H1 (cell line): ENCODE data around the gene SPAG8. TPM values are rescaled to one million over a fixed set of nuclear protein-coding genes. Genes with fewer than 3 reads are reported as not detected.

Experiments used
- ATF3 ChIP-seq: IDR thresholded peaks from 2 replicates; pipeline ENCODE4 v1.6.1; 2011; ENCODE audit warnings: low read depth, mild to moderate bottlenecking, low read length; ENCODE audit not compliant: insufficient read depth
- BRCA1 ChIP-seq: IDR thresholded peaks from 2 replicates; pipeline ENCODE4 v1.6.1; 2012; ENCODE audit warnings: low read depth, low read length, improper control_type of control experiment
- CBX5 ChIP-seq: fragments of 300-800, 300-1000 bp; sonication (generic); IDR thresholded peaks from 2 replicates; pipeline ENCODE4 v1.7.1; 2016; ENCODE audit warnings: antibody characterized with exemption, low read length, low read depth
- E2F6 ChIP-seq: IDR thresholded peaks from 2 replicates; pipeline ENCODE4 v1.6.1; 2012; ENCODE audit warnings: inconsistent platforms
- EGR1 ChIP-seq: IDR thresholded peaks from 2 replicates; pipeline ENCODE4 v1.6.1; 2011; ENCODE audit warnings: low read depth, low read length, borderline replicate concordance
- EZH2 ChIP-seq: fragments of 200-600 bp; sonication (generic); IDR thresholded peaks from 2 replicates; pipeline ENCODE4 v1.7.1; 2012; ENCODE audit warnings: low read depth, mild to moderate bottlenecking, moderate library complexity, low read length, inconsistent platforms; ENCODE audit not compliant: severe bottlenecking
- JUND ChIP-seq: IDR thresholded peaks from 2 replicates; pipeline ENCODE4 v1.6.1; 2011; ENCODE audit warnings: mild to moderate bottlenecking, improper control_type of control experiment, low read length
- KDM1A ChIP-seq: fragments of 200-600, 300-600 bp; sonication (generic); IDR thresholded peaks from 2 replicates; pipeline ENCODE4 v1.7.1; 2016; ENCODE audit warnings: mild to moderate bottlenecking, low read length, borderline replicate concordance
- KDM5A ChIP-seq: fragments of 200-600 bp; IDR thresholded peaks from 2 replicates; pipeline ENCODE4 v1.7.1; 2012; ENCODE audit warnings: mild to moderate bottlenecking, low read length, inconsistent platforms, mixed read lengths
- NRF1 ChIP-seq: IDR thresholded peaks from 2 replicates; pipeline ENCODE4 v1.6.1; 2011; ENCODE audit warnings: mild to moderate bottlenecking, low read depth, low read length, improper control_type of control experiment
- PHF8 ChIP-seq: fragments of 200-600 bp; sonication (generic); conservative IDR thresholded peaks from 2 replicates; pipeline ENCODE4 v1.7.1; 2012; ENCODE audit warnings: low read depth, mild to moderate bottlenecking, inconsistent platforms, low read length, moderate library complexity
- POLR2AphosphoS5 ChIP-seq: IDR thresholded peaks from 2 replicates; pipeline ENCODE4 v1.6.1; 2011; ENCODE audit warnings: low read depth, low read length
- POU5F1 ChIP-seq: IDR thresholded peaks from 2 replicates; pipeline ENCODE4 v1.6.1; 2011; ENCODE audit warnings: low read depth, mild to moderate bottlenecking, low read length, moderate library complexity
- RAD21 ChIP-seq, 2 experiments: IDR thresholded peaks in 1 of 2; conservative IDR thresholded peaks in 1 of 2; 2 replicates each; pipeline ENCODE4 v1.6.1; 2011; ENCODE audit warnings: low read depth in 2 of 2, low read length in 2 of 2, improper control_type of control experiment in 1 of 2, inconsistent platforms in 1 of 2, mild to moderate bottlenecking in 1 of 2, moderate library complexity in 1 of 2
- RFX5 ChIP-seq: IDR thresholded peaks from 2 replicates; pipeline ENCODE4 v1.6.1; 2011; ENCODE audit warnings: low read depth, low read length, improper control_type of control experiment, borderline replicate concordance
- RNF2 ChIP-seq: fragments of 200-900, 300-1000 bp; sonication (generic); IDR thresholded peaks from 2 replicates; pipeline ENCODE4 v1.7.1; 2016; ENCODE audit warnings: borderline replicate concordance, low read depth, mild to moderate bottlenecking, antibody characterized with exemption, low read length; ENCODE audit not compliant: poor library complexity, severe bottlenecking; ENCODE audit errors: missing control alignments
- SAP30 ChIP-seq: fragments of 300-600 bp; sonication (generic); IDR thresholded peaks from 2 replicates; pipeline ENCODE4 v1.7.1; 2012; ENCODE audit warnings: low read length, moderate library complexity, mild to moderate bottlenecking, inconsistent platforms; ENCODE audit not compliant: insufficient read depth, insufficient replicate concordance
- SP2 ChIP-seq: IDR thresholded peaks from 2 replicates; pipeline ENCODE4 v1.6.1; 2012; ENCODE audit warnings: mild to moderate bottlenecking, low read length, inconsistent platforms
- SP4 ChIP-seq: IDR thresholded peaks from 2 replicates; pipeline ENCODE4 v1.6.1; 2012; ENCODE audit warnings: low read length, inconsistent platforms
- SUZ12 ChIP-seq: fragments of 200-600 bp; sonication (generic); IDR thresholded peaks from 2 replicates; pipeline ENCODE4 v1.6.1; 2012; ENCODE audit warnings: mild to moderate bottlenecking, inconsistent platforms, low read length, moderate library complexity, mixed read lengths
- TAF1 ChIP-seq: IDR thresholded peaks from 2 replicates; pipeline ENCODE4 v1.6.1; 2011; ENCODE audit warnings: mild to moderate bottlenecking, low read depth, low read length
- TCF12 ChIP-seq: IDR thresholded peaks from 2 replicates; pipeline ENCODE4 v1.6.1; 2011; ENCODE audit warnings: low read depth, mild to moderate bottlenecking, low read length
- YY1 ChIP-seq: IDR thresholded peaks from 2 replicates; pipeline ENCODE4 v1.6.1; 2011; ENCODE audit warnings: low read depth, mild to moderate bottlenecking, low read length
- polyA plus RNA-seq, 7 experiments: library from polyadenylated mRNA; depleted of rRNA in 3 of 7; stranded (reverse) in 5 of 7; unstranded in 2 of 7; fragments of >200 nt in 5 of 7; fragments of 200-250 nt in 2 of 7; gene quantifications; 1 replicate in 5 of 7; 2 replicates in 1 of 7; 4 replicates in 1 of 7; pipeline versions ENCODE4 v1.2.1 to v1.2.3, GENCODE V29; 2011 to 2013; ENCODE audit warnings: missing spikeins in 2 of 7, mixed read lengths in 2 of 7
- total RNA-seq: library from RNA; stranded (reverse); fragmentation: NEBNext Ultra II Directional; extraction: Animal tissue kit (Norgen Biotek cat#: 25700); gene quantifications from 2 replicates; pipeline ENCODE4 v1.2.1, GENCODE V29; 2021

The SPAG8 gene
- total and polyA plus RNA-seq, 2 of the 8 experiments (the other 6 are each of a cell fraction or from before 2014, with no cell fraction given) = 0.37 to 0.44 TPM

- TF ChIP-seq KDM1A (no peak), JUND (no peak), EGR1 (no peak), KDM5A (no peak), TAF1 (peak; percentile 72), TCF12 (no peak), ATF3 (no peak), EZH2 (no peak), POU5F1 (no peak), POLR2AphosphoS5 (no peak; the same call in 1 of the 2 replicates), RNF2 (no peak), SP4 (peak; percentile 55; the same call in 1 of the 2 replicates), YY1 (peak; percentile 71), E2F6 (peak; percentile 52; the same call in 1 of the 2 replicates), RAD21 (IDR thresholded peaks at IDR 0.05 in 1 of 2, conservative IDR thresholded peaks at IDR 0.05 in 1 of 2; ENCODE audit: low read depth in 2 of 2, low read length in 2 of 2) (no peak), SUZ12 (no peak), CBX5 (no peak), PHF8 (peak; percentile 93), SAP30 (no peak), BRCA1 (no peak), RFX5 (no peak), NRF1 (no peak), SP2 (peak; percentile 29; the same call in 1 of the 2 replicates)
Measured at GRCh38 chr9:35814841-35815543, 2.9 kb upstream of the SPAG8 start, which contains the start of gene HINT2 (continued).
